Right lobe of liver (tissue), 4 donors: ENCODE measurements around the gene SNTA1.

Experiments used
- CTCF ChIP-seq, 4 donors: fragments of 200-600 bp in 3 of 4; fragments of 450-650 bp in 1 of 4; IDR thresholded peaks; one replicate each; pipeline versions ENCODE4 v1.5.1 to v1.8.0; 2016 to 2022; ENCODE audit warnings: antibody characterized with exemption in 4 of 4, mild to moderate bottlenecking in 2 of 4
- POLR2A ChIP-seq: fragments of 450-650 bp; IDR thresholded peaks from one replicate; pipeline ENCODE4 v1.6.1; 2017; ENCODE audit warnings: antibody characterized with exemption, mild to moderate bottlenecking
- donor health status: DM: no; HTN: no; CAD: no.
- donor health status: DM: no; HTN: no; CAD: no.
- donor health status: DM: no; HTN: yes; CAD: no.

- TF ChIP-seq CTCF (IDR thresholded peaks at IDR 0.05) = no peak
- no peak for TF ChIP-seq POLR2A
Measured at GRCh38 chr20:33399924-33400323, 43.6 kb downstream of the SNTA1 start.
